ENCODE data around the gene IQCH. TPM values are rescaled to one million over a fixed set of nuclear protein-coding genes. Genes with fewer than 3 reads are reported as not detected.

IQCH gene
- total and polyA plus RNA-seq, 2 donors from 2014 or later: 3.2 to 7.7 TPM

GRCh38 chr15:67548236-67548852 lies 293.8 kb downstream of the IQCH start:
- Histone ChIP-seq H3K4me3 (ENCODE audit: low read length in 3 of 3) (no peak overlapping the region), H3K4me1 (ENCODE audit: control insufficient read depth in 2 of 3, insufficient read depth in 2 of 3, low read depth in 1 of 3, low read length in 3 of 3) (peaks cover 0 to 5% (median 3%) of the 10 kb centered on the region in 3 donors), H3K36me3 (ENCODE audit: control insufficient read depth in 2 of 3, insufficient read depth in 3 of 3, low read length in 3 of 3) (peaks cover 2 to 3% (median 3%) of the 10 kb centered on the region in 3 donors), H3K9me3 (ENCODE audit: control insufficient read depth in 2 of 3, insufficient read depth in 1 of 3, low read length in 3 of 3) (no peaks in the 10 kb centered on the region), H3K27me3 (ENCODE audit: control insufficient read depth, insufficient read depth, low read length) (no peaks in the 10 kb centered on the region), H3K27ac (ENCODE audit: low read depth in 2 of 2, low read length in 2 of 2) (no peak overlapping the region), H3K9ac (ENCODE audit: low read length in 3 of 3) (no peak overlapping the region)
- no peak for DNase-seq
- no peak for FAIRE-seq
- TF ChIP-seq, protein P1, sequence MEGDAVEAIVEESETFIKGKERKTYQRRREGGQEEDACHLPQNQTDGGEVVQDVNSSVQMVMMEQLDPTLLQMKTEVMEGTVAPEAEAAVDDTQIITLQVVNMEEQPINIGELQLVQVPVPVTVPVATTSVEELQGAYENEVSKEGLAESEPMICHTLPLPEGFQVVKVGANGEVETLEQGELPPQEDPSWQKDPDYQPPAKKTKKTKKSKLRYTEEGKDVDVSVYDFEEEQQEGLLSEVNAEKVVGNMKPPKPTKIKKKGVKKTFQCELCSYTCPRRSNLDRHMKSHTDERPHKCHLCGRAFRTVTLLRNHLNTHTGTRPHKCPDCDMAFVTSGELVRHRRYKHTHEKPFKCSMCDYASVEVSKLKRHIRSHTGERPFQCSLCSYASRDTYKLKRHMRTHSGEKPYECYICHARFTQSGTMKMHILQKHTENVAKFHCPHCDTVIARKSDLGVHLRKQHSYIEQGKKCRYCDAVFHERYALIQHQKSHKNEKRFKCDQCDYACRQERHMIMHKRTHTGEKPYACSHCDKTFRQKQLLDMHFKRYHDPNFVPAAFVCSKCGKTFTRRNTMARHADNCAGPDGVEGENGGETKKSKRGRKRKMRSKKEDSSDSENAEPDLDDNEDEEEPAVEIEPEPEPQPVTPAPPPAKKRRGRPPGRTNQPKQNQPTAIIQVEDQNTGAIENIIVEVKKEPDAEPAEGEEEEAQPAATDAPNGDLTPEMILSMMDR (IDR thresholded peaks at IDR 0.05; ENCODE audit: borderline replicate concordance, extremely low read depth, insufficient read depth): no peak
- intact Hi-C loops (cut with DNase I): no loop called here

GRCh38 chr15:67548862-67549651 lies 294.5 kb downstream of the IQCH start:
- no peak for FAIRE-seq
- intact Hi-C loops (cut with DNase I): no loop called here
- peak in 2 of 5 donors; percentile 17 to 18 for DNase-seq

DNA sequence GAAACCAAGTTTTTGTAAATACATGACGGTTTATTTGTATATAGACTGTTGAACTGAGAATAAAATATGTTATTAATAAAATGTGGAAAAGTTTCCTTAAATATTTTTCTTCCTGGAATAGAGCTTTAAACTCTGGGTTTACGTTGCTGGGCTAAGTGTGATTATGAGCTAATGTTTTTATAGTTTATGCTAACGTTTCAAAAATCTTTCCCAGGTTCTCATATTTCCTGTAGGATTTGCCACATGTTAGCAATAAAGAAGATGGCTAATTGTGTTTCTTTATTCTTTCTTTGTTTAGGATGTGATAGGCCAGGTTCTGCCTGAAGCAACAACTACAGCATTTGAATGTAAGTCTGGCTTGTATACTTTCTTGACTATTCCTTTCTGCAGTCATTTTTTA lies 295.1 kb downstream of the IQCH start:
- Histone ChIP-seq H3K9ac (ENCODE audit: low read length in 3 of 3) (no peak overlapping the region), H3K27ac (ENCODE audit: low read depth in 2 of 2, low read length in 2 of 2) (no peak overlapping the region), H3K27me3 (ENCODE audit: control insufficient read depth, insufficient read depth, low read length) (no peaks in the 10 kb centered on the region), H3K4me1 (ENCODE audit: control insufficient read depth in 2 of 3, insufficient read depth in 2 of 3, low read depth in 1 of 3, low read length in 3 of 3) (no peaks in the 10 kb centered on the region), H3K36me3 (ENCODE audit: control insufficient read depth in 2 of 3, insufficient read depth in 3 of 3, low read length in 3 of 3) (peaks cover 2 to 3% (median 3%) of the 10 kb centered on the region in 3 donors), H3K4me3 (ENCODE audit: low read length in 3 of 3) (no peak overlapping the region), H3K9me3 (ENCODE audit: control insufficient read depth in 2 of 3, insufficient read depth in 1 of 3, low read length in 3 of 3) (no peaks in the 10 kb centered on the region)
- FAIRE-seq: no peak
- intact Hi-C loops (cut with DNase I): no loop called here
- TF ChIP-seq, protein P1 (IDR thresholded peaks at IDR 0.05; ENCODE audit: borderline replicate concordance, extremely low read depth, insufficient read depth): no peak
- no peak for DNase-seq

More at GRCh38 chr15:67548862-67549651, 294.5 kb downstream of the IQCH start:
- H3K4me1 ChIP-seq (ENCODE audit: control insufficient read depth in 2 of 3, insufficient read depth in 2 of 3, low read depth in 1 of 3, low read length in 3 of 3): no peaks in the 10 kb centered on the region
- H3K9ac ChIP-seq (ENCODE audit: low read length in 3 of 3): no peak overlapping the region
- no peaks in the 10 kb centered on the region for H3K27me3 ChIP-seq (ENCODE audit: control insufficient read depth, insufficient read depth, low read length)
- no peak overlapping the region for H3K27ac ChIP-seq (ENCODE audit: low read depth in 2 of 2, low read length in 2 of 2)
- TF ChIP-seq, protein P1 (IDR thresholded peaks at IDR 0.05; ENCODE audit: borderline replicate concordance, extremely low read depth, insufficient read depth): no peak
- H3K4me3 ChIP-seq (ENCODE audit: low read length in 3 of 3): no peak overlapping the region
- H3K36me3 ChIP-seq (ENCODE audit: control insufficient read depth in 2 of 3, insufficient read depth in 3 of 3, low read length in 3 of 3): peaks cover 2 to 3% (median 3%) of the 10 kb centered on the region in 3 donors
- no peaks in the 10 kb centered on the region for H3K9me3 ChIP-seq (ENCODE audit: control insufficient read depth in 2 of 3, insufficient read depth in 1 of 3, low read length in 3 of 3)
